ENCODE measurements around the gene LINC01488. TPM values are rescaled to one million over a fixed set of nuclear protein-coding genes. Genes with fewer than 3 reads are reported as not detected.

LINC01488 gene
- total RNA-seq, 2 donors from 2014 or later: not detected

GRCh38 chr11:69513663-69514224 lies 32.3 kb downstream of the LINC01488 start:
- intact Hi-C loops (cut with DNase I): no loop called here

GRCh38 chr11:69514771-69515170 lies 33.3 kb downstream of the LINC01488 start:
- intact Hi-C loops (cut with DNase I): no loop called here
- peak; percentile 44 for DNase-seq (ENCODE audit: low spot score)

More at GRCh38 chr11:69513663-69514224, 32.3 kb downstream of the LINC01488 start:
- DNase-seq (ENCODE audit: low spot score): peak; percentile 34

GRCh38 chr11:69515271-69516245 lies 34.1 kb downstream of the LINC01488 start:
- intact Hi-C loops (cut with DNase I): loop anchor here in 1 of 2 donors (1.0 kb wide), 1 partner anchor 253 kb away; no protein-coding TSS in a partner anchor

GRCh38 chr11:69516526-69516925 lies 35.1 kb downstream of the LINC01488 start:
- intact Hi-C loops (cut with DNase I): loop anchor here in 1 of 2 donors (1.0 kb wide), 1 partner anchor 254 kb away; no protein-coding TSS in a partner anchor
- DNase-seq (ENCODE audit: low spot score): peak; percentile 38

More at GRCh38 chr11:69515271-69516245, 34.1 kb downstream of the LINC01488 start:
- DNase-seq (ENCODE audit: low spot score): peak; percentile 49

GRCh38 chr11:69518081-69518950 lies 36.9 kb downstream of the LINC01488 start:
- intact Hi-C loops (cut with DNase I): no loop called here
- peak; percentile 6 for DNase-seq (ENCODE audit: low spot score)

- DNase-seq (ENCODE audit: low spot score): no peak
- intact Hi-C loops (cut with DNase I): no loop called here
Observed at GRCh38 chr11:69520186-69520916, 38.9 kb downstream of the LINC01488 start.

GRCh38 chr11:69521457-69521856 lies 40.0 kb downstream of the LINC01488 start:
- no peak for DNase-seq (ENCODE audit: low spot score)
- intact Hi-C loops (cut with DNase I): no loop called here

GRCh38 chr11:69523453-69523852 lies 42.0 kb downstream of the LINC01488 start:
- DNase-seq (ENCODE audit: low spot score): no peak
- intact Hi-C loops (cut with DNase I): no loop called here

GRCh38 chr11:69524291-69524882 lies 42.9 kb downstream of the LINC01488 start:
- intact Hi-C loops (cut with DNase I): no loop called here
- DNase-seq (ENCODE audit: low spot score): peak; percentile 49

- intact Hi-C loops (cut with DNase I): no loop called here
- peak; percentile 68 for DNase-seq (ENCODE audit: low spot score)
Observed at GRCh38 chr11:69524991-69525411, 43.5 kb downstream of the LINC01488 start.

- intact Hi-C loops (cut with DNase I): no loop called here
- DNase-seq (ENCODE audit: low spot score): peak; percentile 61
Observed at GRCh38 chr11:69525516-69526452, 44.3 kb downstream of the LINC01488 start.

GRCh38 chr11:69526453-69526810 lies 45.0 kb downstream of the LINC01488 start:
- peak; percentile 45 for DNase-seq (ENCODE audit: low spot score)
- intact Hi-C loops (cut with DNase I): no loop called here

- peak; percentile 74 for DNase-seq (ENCODE audit: low spot score)
- intact Hi-C loops (cut with DNase I): no loop called here
Observed at GRCh38 chr11:69529001-69529400, 47.5 kb downstream of the LINC01488 start.

- DNase-seq (ENCODE audit: low spot score): peak; percentile 80
- intact Hi-C loops (cut with DNase I): no loop called here
Observed at GRCh38 chr11:69530278-69531070, 49.0 kb downstream of the LINC01488 start.

GRCh38 chr11:69531071-69531716 lies 49.7 kb downstream of the LINC01488 start:
- DNase-seq (ENCODE audit: low spot score): peak; percentile 53
- intact Hi-C loops (cut with DNase I): no loop called here

- intact Hi-C loops (cut with DNase I): no loop called here
- DNase-seq (ENCODE audit: low spot score): peak; percentile 17
Observed at GRCh38 chr11:69531717-69532088, 50.2 kb downstream of the LINC01488 start.
